ENCODE data around the gene EFCAB14.

DNA sequence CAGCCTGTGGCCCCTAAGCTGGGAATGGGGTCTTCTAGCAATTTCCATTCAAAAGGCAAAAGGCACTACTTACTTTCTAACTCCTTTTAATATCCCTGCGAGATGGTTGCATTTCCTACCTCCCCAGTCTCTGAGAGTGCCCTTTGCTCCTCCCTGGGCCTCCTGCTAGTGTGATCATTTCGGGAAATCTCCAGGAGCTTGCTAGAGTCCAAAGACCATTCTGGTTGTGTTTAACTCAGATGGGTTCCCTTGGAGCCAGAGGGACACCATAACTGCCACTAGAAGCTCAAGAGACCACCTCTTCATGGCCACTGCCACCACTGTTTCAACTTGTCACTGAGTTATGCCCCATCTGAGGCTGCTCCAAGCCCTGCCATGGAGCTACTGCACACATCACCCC, 45.5 kb upstream of the EFCAB14 start:
- TF ChIP-seq, protein P1, sequence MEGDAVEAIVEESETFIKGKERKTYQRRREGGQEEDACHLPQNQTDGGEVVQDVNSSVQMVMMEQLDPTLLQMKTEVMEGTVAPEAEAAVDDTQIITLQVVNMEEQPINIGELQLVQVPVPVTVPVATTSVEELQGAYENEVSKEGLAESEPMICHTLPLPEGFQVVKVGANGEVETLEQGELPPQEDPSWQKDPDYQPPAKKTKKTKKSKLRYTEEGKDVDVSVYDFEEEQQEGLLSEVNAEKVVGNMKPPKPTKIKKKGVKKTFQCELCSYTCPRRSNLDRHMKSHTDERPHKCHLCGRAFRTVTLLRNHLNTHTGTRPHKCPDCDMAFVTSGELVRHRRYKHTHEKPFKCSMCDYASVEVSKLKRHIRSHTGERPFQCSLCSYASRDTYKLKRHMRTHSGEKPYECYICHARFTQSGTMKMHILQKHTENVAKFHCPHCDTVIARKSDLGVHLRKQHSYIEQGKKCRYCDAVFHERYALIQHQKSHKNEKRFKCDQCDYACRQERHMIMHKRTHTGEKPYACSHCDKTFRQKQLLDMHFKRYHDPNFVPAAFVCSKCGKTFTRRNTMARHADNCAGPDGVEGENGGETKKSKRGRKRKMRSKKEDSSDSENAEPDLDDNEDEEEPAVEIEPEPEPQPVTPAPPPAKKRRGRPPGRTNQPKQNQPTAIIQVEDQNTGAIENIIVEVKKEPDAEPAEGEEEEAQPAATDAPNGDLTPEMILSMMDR (IDR thresholded peaks at IDR 0.05) = no peak
- no peak for TF ChIP-seq POLR2A (IDR thresholded peaks at IDR 0.05)

Measured in thyroid gland (tissue), 4 donors.